Subcutaneous abdominal adipose tissue (tissue), 5 donors: ENCODE results near the gene SATL1.

Experiments
- H3K27ac ChIP-seq: one replicate; pipeline ENCODE4 v1.7.0; 2013; ENCODE audit warnings: low read depth, mild to moderate bottlenecking, inconsistent platforms, low read length, moderate library complexity
- H3K27me3 ChIP-seq, 5 donors: one replicate each; pipeline ENCODE4 v1.7.0; 2013; ENCODE audit warnings: low read length in 5 of 5, inconsistent platforms in 1 of 5; ENCODE audit not compliant: control insufficient read depth in 5 of 5, insufficient read depth in 4 of 5
- H3K36me3 ChIP-seq, 5 donors: one replicate each; pipeline ENCODE4 v1.7.0; 2013; ENCODE audit warnings: low read length in 5 of 5; ENCODE audit not compliant: control insufficient read depth in 5 of 5, insufficient read depth in 5 of 5
- H3K4me1 ChIP-seq, 5 donors: one replicate each; pipeline ENCODE4 v1.7.0; 2013; ENCODE audit warnings: low read length in 5 of 5, mild to moderate bottlenecking in 3 of 5, moderate library complexity in 1 of 5; ENCODE audit not compliant: control insufficient read depth in 5 of 5, insufficient read depth in 5 of 5
- H3K4me3 ChIP-seq, 5 donors: one replicate each; pipeline ENCODE4 v1.7.0; 2013; ENCODE audit warnings: low read length in 5 of 5, low read depth in 1 of 5
- H3K9ac ChIP-seq, 5 donors: one replicate each; pipeline ENCODE4 v1.7.0; 2013; ENCODE audit warnings: low read length in 5 of 5, mild to moderate bottlenecking in 4 of 5, moderate library complexity in 3 of 5
- H3K9me3 ChIP-seq, 5 donors: one replicate each; pipeline ENCODE4 v1.7.0; 2013; ENCODE audit warnings: low read length in 5 of 5; ENCODE audit not compliant: control insufficient read depth in 5 of 5
- donor health status: healthy.
- donor health status: healthy.
- donor health status: healthy.
- donor health status: healthy.
- donor health status: healthy.

SATL1 gene

DNA sequence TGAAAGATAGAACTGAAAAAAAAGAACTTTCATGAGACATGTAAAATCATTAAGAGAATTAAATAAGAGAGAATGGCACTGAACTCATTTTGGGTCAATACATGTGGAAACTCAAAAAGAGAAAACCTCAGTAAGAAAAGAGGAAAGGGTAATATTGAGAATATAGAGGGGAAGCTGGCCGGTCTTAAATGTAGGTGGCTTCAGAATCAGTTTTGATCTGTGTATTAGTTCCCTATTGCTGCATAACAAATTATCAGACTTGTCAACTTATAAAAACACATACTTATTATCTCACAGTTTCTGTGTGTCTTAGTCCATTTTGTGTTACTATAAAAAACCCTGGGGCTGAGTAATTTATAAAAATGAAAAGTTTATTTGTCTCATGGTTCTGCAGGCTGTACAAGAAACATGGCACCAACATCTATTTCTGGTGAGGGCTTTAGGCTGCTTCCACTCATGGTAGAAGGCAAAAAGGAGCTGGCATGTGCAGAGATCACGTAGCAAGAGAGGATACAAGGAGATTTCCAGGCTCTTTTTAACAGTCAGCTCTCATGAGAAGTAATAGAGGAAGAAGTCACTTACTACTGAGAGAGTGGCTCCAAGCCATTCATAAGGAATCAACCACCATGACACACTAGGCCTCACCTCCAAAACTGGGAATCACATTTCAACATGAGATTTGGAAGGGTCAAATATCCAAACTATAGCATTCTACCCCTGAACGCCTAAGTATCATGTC lies 29.6 kb downstream of the SATL1 start:
- no peak overlapping the region for H3K9ac ChIP-seq
- no peak overlapping the region for H3K4me3 ChIP-seq
- no peaks in the 10 kb centered on the region for H3K4me1 ChIP-seq
- H3K9me3 ChIP-seq, result no peaks in the 10 kb centered on the region
- H3K27me3 ChIP-seq, result peaks cover 0 to 4% (median 0%) of the 10 kb centered on the region in 5 donors
- no peak overlapping the region for H3K27ac ChIP-seq
- H3K36me3 ChIP-seq, result no peaks in the 10 kb centered on the region

- Histone ChIP-seq H3K36me3 (no peaks in the 10 kb centered on the region), H3K4me1 (no peaks in the 10 kb centered on the region), H3K9me3 (no peaks in the 10 kb centered on the region), H3K27me3 (peaks cover 0 to 15% (median 6%) of the 10 kb centered on the region in 5 donors), H3K27ac (no peak overlapping the region), H3K9ac (no peak overlapping the region), H3K4me3 (no peak overlapping the region)
Observed at GRCh38 chrX:85203461-85203970, 40.1 kb downstream of the SATL1 start.

GRCh38 chrX:85196319-85196718 lies 47.3 kb downstream of the SATL1 start:
- H3K27me3 ChIP-seq, result peaks cover 0 to 2% (median 0%) of the 10 kb centered on the region in 5 donors
- H3K36me3 ChIP-seq, result no peaks in the 10 kb centered on the region
- no peak overlapping the region for H3K4me3 ChIP-seq
- H3K9me3 ChIP-seq, result peaks cover 0 to 4% (median 0%) of the 10 kb centered on the region in 5 donors
- no peak overlapping the region for H3K27ac ChIP-seq
- no peaks in the 10 kb centered on the region for H3K4me1 ChIP-seq
- no peak overlapping the region for H3K9ac ChIP-seq

- H3K27me3 ChIP-seq, result peaks cover 0 to 5% (median 0%) of the 10 kb centered on the region in 5 donors
- H3K9ac ChIP-seq, result no peak overlapping the region
- no peak overlapping the region for H3K4me3 ChIP-seq
Observed at GRCh38 chrX:85159644-85160043, 83.9 kb downstream of the SATL1 start.

GRCh38 chrX:85140964-85141363 lies 102.6 kb downstream of the SATL1 start:
- Histone ChIP-seq H3K27ac (no peak overlapping the region), H3K27me3 (peaks cover 0 to 5% (median 0%) of the 10 kb centered on the region in 5 donors), H3K36me3 (no peaks in the 10 kb centered on the region), H3K4me1 (no peaks in the 10 kb centered on the region), H3K9ac (no peak overlapping the region), H3K4me3 (no peak overlapping the region), H3K9me3 (no peaks in the 10 kb centered on the region)

More at GRCh38 chrX:85159644-85160043, 83.9 kb downstream of the SATL1 start:
- no peak overlapping the region for H3K27ac ChIP-seq
- H3K9me3 ChIP-seq, result peaks cover 0 to 7% (median 2%) of the 10 kb centered on the region in 5 donors
- no peaks in the 10 kb centered on the region for H3K4me1 ChIP-seq
- no peaks in the 10 kb centered on the region for H3K36me3 ChIP-seq

DNA sequence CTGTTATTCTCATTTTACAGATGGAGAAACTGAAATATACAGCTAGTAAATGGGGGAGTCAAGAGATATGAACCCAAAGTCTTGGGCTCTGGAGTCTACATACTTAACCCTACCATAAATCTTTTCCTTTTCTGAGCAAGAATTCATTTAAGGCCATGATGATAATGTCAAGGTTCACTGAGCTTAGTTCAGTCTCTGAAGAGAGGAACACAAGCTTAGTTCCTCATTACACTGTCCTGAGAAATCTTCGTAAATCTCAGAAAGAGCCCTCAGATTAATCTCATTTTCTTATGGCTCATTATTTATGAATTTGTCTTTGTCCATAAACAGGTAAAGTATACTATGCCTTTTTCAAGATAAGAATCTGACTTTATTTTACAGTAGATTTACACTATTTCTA lies 104.2 kb downstream of the SATL1 start:
- Histone ChIP-seq H3K27ac (no peak overlapping the region), H3K9me3 (peaks cover 0 to 3% (median 0%) of the 10 kb centered on the region in 5 donors), H3K4me1 (no peaks in the 10 kb centered on the region), H3K4me3 (no peak overlapping the region), H3K27me3 (peaks cover 0 to 5% (median 3%) of the 10 kb centered on the region in 5 donors), H3K9ac (no peak overlapping the region), H3K36me3 (no peaks in the 10 kb centered on the region)

GRCh38 chrX:85136409-85136808 lies 107.2 kb downstream of the SATL1 start:
- no peaks in the 10 kb centered on the region for H3K4me1 ChIP-seq
- H3K27ac ChIP-seq, result no peak overlapping the region
- peaks cover 0 to 3% (median 0%) of the 10 kb centered on the region in 5 donors for H3K9me3 ChIP-seq
- no peak overlapping the region for H3K4me3 ChIP-seq
- H3K36me3 ChIP-seq, result no peaks in the 10 kb centered on the region
- H3K27me3 ChIP-seq, result peaks cover 0 to 5% (median 3%) of the 10 kb centered on the region in 5 donors
- no peak overlapping the region for H3K9ac ChIP-seq

DNA sequence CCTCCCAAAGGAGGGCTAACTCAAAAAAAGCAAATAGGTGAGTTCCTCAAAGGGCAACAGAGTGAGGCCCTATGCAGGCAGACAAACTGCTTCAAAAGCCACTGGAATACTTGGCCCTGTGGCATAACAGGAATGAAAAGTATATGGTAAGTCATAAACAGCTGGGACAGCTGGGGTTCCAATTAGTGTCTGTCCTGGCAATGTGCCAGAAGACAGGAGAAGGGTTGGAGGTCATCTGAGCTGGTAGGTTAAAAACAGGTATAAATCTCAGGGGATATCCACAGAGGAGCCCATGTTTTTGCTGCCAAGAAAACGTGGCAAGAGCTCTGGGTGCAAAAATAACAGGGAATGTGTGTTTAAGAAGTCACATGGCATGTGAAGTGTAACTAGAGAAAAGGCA lies 128.3 kb downstream of the SATL1 start:
- no peak overlapping the region for H3K27ac ChIP-seq
- no peaks in the 10 kb centered on the region for H3K4me1 ChIP-seq
- no peak overlapping the region for H3K4me3 ChIP-seq
- H3K27me3 ChIP-seq, result peaks cover 0 to 8% (median 5%) of the 10 kb centered on the region in 5 donors
- H3K9me3 ChIP-seq, result no peaks in the 10 kb centered on the region
- no peaks in the 10 kb centered on the region for H3K36me3 ChIP-seq
- H3K9ac ChIP-seq, result no peak overlapping the region

GRCh38 chrX:85114776-85115175 lies 128.8 kb downstream of the SATL1 start:
- H3K9ac ChIP-seq, result no peak overlapping the region
- H3K4me1 ChIP-seq, result no peaks in the 10 kb centered on the region
- H3K36me3 ChIP-seq, result no peaks in the 10 kb centered on the region
- H3K4me3 ChIP-seq, result no peak overlapping the region
- no peak overlapping the region for H3K27ac ChIP-seq
- peaks cover 0 to 8% (median 5%) of the 10 kb centered on the region in 5 donors for H3K27me3 ChIP-seq
- no peaks in the 10 kb centered on the region for H3K9me3 ChIP-seq

DNA sequence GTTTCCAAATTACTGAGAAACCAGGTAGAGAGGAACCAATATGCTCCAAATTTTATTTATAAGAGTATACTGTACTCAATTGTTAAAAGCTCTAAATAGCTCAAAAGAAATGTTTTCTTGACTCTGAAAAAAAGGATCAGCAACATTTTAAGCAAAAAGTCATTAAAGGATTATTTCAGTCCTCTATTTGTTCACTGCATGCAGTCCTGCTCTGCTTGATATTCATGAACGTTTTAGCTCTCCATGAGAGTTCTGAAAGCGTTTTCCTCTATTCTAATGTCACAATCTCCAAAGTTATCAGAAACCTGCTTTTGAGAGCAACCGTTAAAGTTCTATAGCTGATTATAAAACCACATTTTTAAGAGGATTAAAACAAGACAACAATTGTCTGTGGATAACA lies 129.4 kb downstream of the SATL1 start:
- H3K27ac ChIP-seq, result no peak overlapping the region

More for the DNA sequence above, 129.4 kb downstream of the SATL1 start:
- Histone ChIP-seq H3K27me3 (peaks cover 0 to 8% (median 5%) of the 10 kb centered on the region in 5 donors), H3K4me3 (no peak overlapping the region), H3K9me3 (no peaks in the 10 kb centered on the region), H3K4me1 (no peaks in the 10 kb centered on the region), H3K9ac (no peak overlapping the region), H3K36me3 (no peaks in the 10 kb centered on the region)
